ENCODE results near the gene XRCC6.
"Not testable (repeated sequence)": the region's sequence is repeated elsewhere in the genome, so short reads cannot be mapped to it uniquely, and the experiment has no call there.

Gene XRCC6

GRCh38 chr22:41621099-41621910, at the start of gene XRCC6:
Gene XRCC6 (plus strand): TSS chr22:41621295. CDS start chr22:41622005, 710 bp downstream.
- DNase-seq (ENCODE audit: low read depth in 2 of 2) = peak; percentile 99 to 100

GRCh38 chr22:41571786-41572185, 49.3 kb upstream of the XRCC6 start:
- no peak for DNase-seq (ENCODE audit: low read depth in 2 of 2)

- not testable (repeated sequence) for DNase-seq (ENCODE audit: low read depth in 2 of 2)
These were observed 48.8 kb upstream of the XRCC6 start for GRCh38 chr22:41572305-41572704.

- no peak for DNase-seq (ENCODE audit: low read depth in 2 of 2)
These were observed 47.4 kb upstream of the XRCC6 start for GRCh38 chr22:41573677-41574076.

GRCh38 chr22:41574847-41575381, 46.2 kb upstream of the XRCC6 start:
- no peak for DNase-seq (ENCODE audit: low read depth in 2 of 2)

- DNase-seq (ENCODE audit: low read depth in 2 of 2) = no peak
These were observed 45.6 kb upstream of the XRCC6 start for GRCh38 chr22:41575533-41575932.

- peak in 1 of 2 donors; percentile 23 for DNase-seq (ENCODE audit: low read depth in 2 of 2)
These were observed 44.2 kb upstream of the XRCC6 start for GRCh38 chr22:41576877-41577276.

GRCh38 chr22:41578114-41578513, 43.0 kb upstream of the XRCC6 start:
- no peak for DNase-seq (ENCODE audit: low read depth in 2 of 2)

- DNase-seq (ENCODE audit: low read depth in 2 of 2) = no peak
These were observed 42.3 kb upstream of the XRCC6 start for GRCh38 chr22:41578818-41579217.

- DNase-seq (ENCODE audit: low read depth in 2 of 2) = no peak
These were observed 41.6 kb upstream of the XRCC6 start for GRCh38 chr22:41579297-41579996.

GRCh38 chr22:41579997-41580355, 41.1 kb upstream of the XRCC6 start:
- no peak for DNase-seq (ENCODE audit: low read depth in 2 of 2)

- DNase-seq (ENCODE audit: low read depth in 2 of 2) = no peak
These were observed 38.4 kb upstream of the XRCC6 start for GRCh38 chr22:41582694-41583093.

GRCh38 chr22:41584881-41585280, 36.2 kb upstream of the XRCC6 start:
- no peak for DNase-seq (ENCODE audit: low read depth in 2 of 2)

- no peak for DNase-seq (ENCODE audit: low read depth in 2 of 2)
These were observed 35.2 kb upstream of the XRCC6 start for GRCh38 chr22:41585898-41586297.

- DNase-seq (ENCODE audit: low read depth in 2 of 2) = no peak
These were observed 33.8 kb upstream of the XRCC6 start for GRCh38 chr22:41587347-41587723.

GRCh38 chr22:41589391-41590241, 31.5 kb upstream of the XRCC6 start, which contains the start of gene PMM1:
Gene PMM1 (minus strand): TSS chr22:41589840. CDS start chr22:41589805, 35 bp downstream.
- DNase-seq (ENCODE audit: low read depth in 2 of 2) = peak; percentile 100

GRCh38 chr22:41593336-41593960, 27.6 kb upstream of the XRCC6 start:
- not testable (repeated sequence) for DNase-seq (ENCODE audit: low read depth in 2 of 2)

- DNase-seq (ENCODE audit: low read depth in 2 of 2) = no peak
These were observed 25.4 kb upstream of the XRCC6 start for GRCh38 chr22:41595703-41596102.

GRCh38 chr22:41596776-41597634, 24.1 kb upstream of the XRCC6 start:
- DNase-seq (ENCODE audit: low read depth in 2 of 2) = peak in 1 of 2 donors; percentile 11

- no peak for DNase-seq (ENCODE audit: low read depth in 2 of 2)
These were observed 23.5 kb upstream of the XRCC6 start for GRCh38 chr22:41597635-41597953.

- no peak for DNase-seq (ENCODE audit: low read depth in 2 of 2)
These were observed 23.0 kb upstream of the XRCC6 start for GRCh38 chr22:41598081-41598480.
